Measurements from ENCODE around the gene ATP6V0A1.
"Not testable (repeated sequence)": the region's sequence is repeated elsewhere in the genome, so short reads cannot be mapped to it uniquely, and the experiment has no call there.

The ATP6V0A1 gene

GRCh38 chr17:42414704-42415409 lies 43.8 kb upstream of the ATP6V0A1 start:
- TF ChIP-seq, protein P1, sequence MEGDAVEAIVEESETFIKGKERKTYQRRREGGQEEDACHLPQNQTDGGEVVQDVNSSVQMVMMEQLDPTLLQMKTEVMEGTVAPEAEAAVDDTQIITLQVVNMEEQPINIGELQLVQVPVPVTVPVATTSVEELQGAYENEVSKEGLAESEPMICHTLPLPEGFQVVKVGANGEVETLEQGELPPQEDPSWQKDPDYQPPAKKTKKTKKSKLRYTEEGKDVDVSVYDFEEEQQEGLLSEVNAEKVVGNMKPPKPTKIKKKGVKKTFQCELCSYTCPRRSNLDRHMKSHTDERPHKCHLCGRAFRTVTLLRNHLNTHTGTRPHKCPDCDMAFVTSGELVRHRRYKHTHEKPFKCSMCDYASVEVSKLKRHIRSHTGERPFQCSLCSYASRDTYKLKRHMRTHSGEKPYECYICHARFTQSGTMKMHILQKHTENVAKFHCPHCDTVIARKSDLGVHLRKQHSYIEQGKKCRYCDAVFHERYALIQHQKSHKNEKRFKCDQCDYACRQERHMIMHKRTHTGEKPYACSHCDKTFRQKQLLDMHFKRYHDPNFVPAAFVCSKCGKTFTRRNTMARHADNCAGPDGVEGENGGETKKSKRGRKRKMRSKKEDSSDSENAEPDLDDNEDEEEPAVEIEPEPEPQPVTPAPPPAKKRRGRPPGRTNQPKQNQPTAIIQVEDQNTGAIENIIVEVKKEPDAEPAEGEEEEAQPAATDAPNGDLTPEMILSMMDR (conservative IDR thresholded peaks at IDR 0.05) = no peak
- no peak overlapping the region for H3K27ac ChIP-seq

DNA sequence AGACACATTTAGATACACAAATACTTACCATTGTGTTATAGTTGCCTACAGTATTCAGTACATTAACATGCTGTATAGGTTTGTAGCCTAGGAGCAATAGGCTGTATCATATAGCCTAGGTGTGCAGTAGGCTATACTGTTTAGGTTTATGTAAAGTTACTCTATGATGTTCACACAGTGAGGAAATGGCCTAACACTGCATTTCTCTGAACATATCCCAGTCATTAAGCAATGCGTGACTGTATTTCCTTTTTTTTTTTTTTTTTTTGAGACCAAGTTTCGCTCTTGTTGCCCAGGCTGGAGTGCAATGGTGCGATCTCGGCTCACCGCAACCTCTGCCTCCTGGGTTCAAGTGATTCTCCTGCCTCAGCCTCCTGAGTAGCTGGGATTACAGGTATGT lies 40.7 kb upstream of the ATP6V0A1 start:
- H3K27ac ChIP-seq = not testable (repeated sequence)

DNA sequence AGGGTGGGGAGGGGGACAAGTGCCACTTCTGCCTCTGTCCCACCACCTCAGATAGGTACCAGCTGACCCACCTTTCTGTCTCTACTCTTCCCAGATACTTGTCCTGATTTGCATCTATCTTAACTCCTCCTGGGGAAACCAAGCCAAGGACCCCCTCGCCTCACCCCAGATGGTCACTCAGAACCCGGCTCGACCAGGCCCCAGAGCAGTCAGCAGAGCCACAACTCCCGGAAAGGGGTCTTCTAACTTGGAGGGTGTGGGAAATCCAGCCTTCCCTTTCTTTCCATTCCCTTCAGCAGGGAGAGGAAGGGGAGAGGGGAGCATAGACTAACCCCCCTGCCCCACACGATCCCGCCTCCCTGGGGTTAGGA lies 37.6 kb upstream of the ATP6V0A1 start:
- TF ChIP-seq, protein P1 (conservative IDR thresholded peaks at IDR 0.05) = no peak
- no peak overlapping the region for H3K27ac ChIP-seq

- H3K27ac ChIP-seq = no peak overlapping the region
- TF ChIP-seq, protein P1 (conservative IDR thresholded peaks at IDR 0.05) = no peak
Measured at GRCh38 chr17:42421507-42422338, 37.0 kb upstream of the ATP6V0A1 start.

DNA sequence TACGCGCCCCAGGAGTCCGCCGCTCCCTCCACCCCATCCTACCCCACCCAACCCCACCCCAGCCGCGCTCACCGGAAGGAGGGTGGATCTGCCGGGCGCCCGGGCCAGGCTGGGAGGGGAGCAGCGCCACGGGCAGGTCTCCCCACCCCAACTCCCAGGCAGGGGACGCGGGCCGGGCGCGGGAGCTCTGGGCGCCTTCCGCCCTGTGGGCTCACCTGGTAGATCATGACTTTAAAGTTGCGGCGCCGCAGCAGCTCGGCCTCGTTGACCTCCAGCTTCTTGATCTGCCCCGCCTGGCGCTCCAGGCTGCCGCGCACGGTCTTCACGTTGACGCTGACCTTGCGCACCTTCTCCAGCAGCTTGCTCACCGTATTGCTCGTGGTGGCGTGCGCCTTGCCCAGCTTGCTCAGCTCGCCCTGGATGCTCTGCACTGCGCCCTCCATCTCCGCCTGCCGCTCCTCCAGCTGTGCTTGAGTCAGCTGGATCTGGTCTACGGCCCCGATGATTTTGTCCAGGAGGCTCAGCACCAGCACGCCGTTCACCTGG lies 36.2 kb upstream of the ATP6V0A1 start:
- no peak overlapping the region for H3K27ac ChIP-seq
- TF ChIP-seq, protein P1 (conservative IDR thresholded peaks at IDR 0.05) = no peak

GRCh38 chr17:42422958-42423712 lies 35.5 kb upstream of the ATP6V0A1 start, which contains the start of gene CAVIN1:
Gene CAVIN1 (minus strand): TSS chr17:42423256. CDS start chr17:42423097, 159 bp downstream.
- H3K27ac ChIP-seq = no peak within 1 kb of the TSS
- TF ChIP-seq, protein P1 (conservative IDR thresholded peaks at IDR 0.05) = no peak

GRCh38 chr17:42423766-42424165 lies 34.9 kb upstream of the ATP6V0A1 start:
- H3K27ac ChIP-seq = no peak overlapping the region
- TF ChIP-seq, protein P1 (conservative IDR thresholded peaks at IDR 0.05) = no peak

Measured in VCaP (cell line).